ENCODE results near the gene DLG2. TPM values are rescaled to one million over a fixed set of nuclear protein-coding genes. Genes with fewer than 3 reads are reported as not detected.

The DLG2 gene
- total RNA-seq, 1 donor from 2014 or later = 1.8 TPM

GRCh38 chr11:84804041-84804440, 823.1 kb downstream of the DLG2 start:
- Histone ChIP-seq H4K20me1 (ENCODE audit: insufficient read depth, low read length) (no peaks in the 10 kb centered on the region), H3K4me1 (ENCODE audit: insufficient read depth, low read length) (no peaks in the 10 kb centered on the region), H3K27me3 (ENCODE audit: insufficient read depth, low read length) (no peaks in the 10 kb centered on the region), H3K4me2 (ENCODE audit: low read length) (no peak overlapping the region), H3K27ac (ENCODE audit: low read depth, low read length) (no peak overlapping the region), H3K9me3 (ENCODE audit: insufficient read depth, low read depth, low read length) (no peaks in the 10 kb centered on the region), H3K79me2 (ENCODE audit: insufficient read depth, low read length) (no peaks in the 10 kb centered on the region), H3K4me3 (ENCODE audit: insufficient read depth, low read depth, low read length) (no peak overlapping the region), H2AFZ (ENCODE audit: low read depth, low read length) (no peak overlapping the region), H3K36me3 (ENCODE audit: insufficient read depth, low read length) (no peaks in the 10 kb centered on the region), H3K9ac (ENCODE audit: low read length) (no peak overlapping the region)
- FAIRE-seq = no peak
- no peaks in the 10 kb centered on the region for H3K27me3 Mint-ChIP-seq (ENCODE audit: low read depth, unreplicated experiment)
- no peaks in the 10 kb centered on the region for H3K4me1 Mint-ChIP-seq (ENCODE audit: low read depth, unreplicated experiment)
- no peak overlapping the region for H3K4me3 Mint-ChIP-seq (ENCODE audit: unreplicated experiment)
- H3K9me3 Mint-ChIP-seq (ENCODE audit: unreplicated experiment) = peaks cover 13% of the 10 kb centered on the region
- H3K27ac Mint-ChIP-seq (ENCODE audit: unreplicated experiment) = no peak overlapping the region
- H3K36me3 Mint-ChIP-seq (ENCODE audit: low read depth, unreplicated experiment) = peaks cover 4% of the 10 kb centered on the region
- DNase-seq (ENCODE audit: low read depth) = no peak
- no peak for TF ChIP-seq EZH2 (IDR thresholded peaks at IDR 0.05; ENCODE audit: insufficient read depth, low read length)
- TF ChIP-seq, protein P1, sequence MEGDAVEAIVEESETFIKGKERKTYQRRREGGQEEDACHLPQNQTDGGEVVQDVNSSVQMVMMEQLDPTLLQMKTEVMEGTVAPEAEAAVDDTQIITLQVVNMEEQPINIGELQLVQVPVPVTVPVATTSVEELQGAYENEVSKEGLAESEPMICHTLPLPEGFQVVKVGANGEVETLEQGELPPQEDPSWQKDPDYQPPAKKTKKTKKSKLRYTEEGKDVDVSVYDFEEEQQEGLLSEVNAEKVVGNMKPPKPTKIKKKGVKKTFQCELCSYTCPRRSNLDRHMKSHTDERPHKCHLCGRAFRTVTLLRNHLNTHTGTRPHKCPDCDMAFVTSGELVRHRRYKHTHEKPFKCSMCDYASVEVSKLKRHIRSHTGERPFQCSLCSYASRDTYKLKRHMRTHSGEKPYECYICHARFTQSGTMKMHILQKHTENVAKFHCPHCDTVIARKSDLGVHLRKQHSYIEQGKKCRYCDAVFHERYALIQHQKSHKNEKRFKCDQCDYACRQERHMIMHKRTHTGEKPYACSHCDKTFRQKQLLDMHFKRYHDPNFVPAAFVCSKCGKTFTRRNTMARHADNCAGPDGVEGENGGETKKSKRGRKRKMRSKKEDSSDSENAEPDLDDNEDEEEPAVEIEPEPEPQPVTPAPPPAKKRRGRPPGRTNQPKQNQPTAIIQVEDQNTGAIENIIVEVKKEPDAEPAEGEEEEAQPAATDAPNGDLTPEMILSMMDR (IDR thresholded peaks at IDR 0.05; ENCODE audit: insufficient read depth, low read depth, low read length) = no peak

- peaks cover 4% of the 10 kb centered on the region for H3K9me3 Mint-ChIP-seq (ENCODE audit: unreplicated experiment)
- no peak for TF ChIP-seq EZH2 (IDR thresholded peaks at IDR 0.05; ENCODE audit: insufficient read depth, low read length)
- TF ChIP-seq, protein P1 (IDR thresholded peaks at IDR 0.05; ENCODE audit: insufficient read depth, low read depth, low read length) = peak; percentile 61
- Histone ChIP-seq H3K27ac (ENCODE audit: low read depth, low read length) (no peak overlapping the region), H3K4me1 (ENCODE audit: insufficient read depth, low read length) (no peaks in the 10 kb centered on the region), H3K9me3 (ENCODE audit: insufficient read depth, low read depth, low read length) (no peaks in the 10 kb centered on the region), H3K27me3 (ENCODE audit: insufficient read depth, low read length) (no peaks in the 10 kb centered on the region), H3K36me3 (ENCODE audit: insufficient read depth, low read length) (no peaks in the 10 kb centered on the region), H4K20me1 (ENCODE audit: insufficient read depth, low read length) (no peaks in the 10 kb centered on the region), H3K4me2 (ENCODE audit: low read length) (no peak overlapping the region), H3K79me2 (ENCODE audit: insufficient read depth, low read length) (no peaks in the 10 kb centered on the region), H3K9ac (ENCODE audit: low read length) (no peak overlapping the region), H3K4me3 (ENCODE audit: insufficient read depth, low read depth, low read length) (no peak overlapping the region), H2AFZ (ENCODE audit: low read depth, low read length) (no peak overlapping the region)
- H3K4me3 Mint-ChIP-seq (ENCODE audit: unreplicated experiment) = no peak overlapping the region
- peaks cover 4% of the 10 kb centered on the region for H3K36me3 Mint-ChIP-seq (ENCODE audit: low read depth, unreplicated experiment)
- no peak overlapping the region for H3K27ac Mint-ChIP-seq (ENCODE audit: unreplicated experiment)
- DNase-seq (ENCODE audit: low read depth) = peak; percentile 35
- FAIRE-seq = no peak
- no peaks in the 10 kb centered on the region for H3K27me3 Mint-ChIP-seq (ENCODE audit: low read depth, unreplicated experiment)
- H3K4me1 Mint-ChIP-seq (ENCODE audit: low read depth, unreplicated experiment) = no peaks in the 10 kb centered on the region
Measured at GRCh38 chr11:84800755-84801346, 826.3 kb downstream of the DLG2 start.

DNA sequence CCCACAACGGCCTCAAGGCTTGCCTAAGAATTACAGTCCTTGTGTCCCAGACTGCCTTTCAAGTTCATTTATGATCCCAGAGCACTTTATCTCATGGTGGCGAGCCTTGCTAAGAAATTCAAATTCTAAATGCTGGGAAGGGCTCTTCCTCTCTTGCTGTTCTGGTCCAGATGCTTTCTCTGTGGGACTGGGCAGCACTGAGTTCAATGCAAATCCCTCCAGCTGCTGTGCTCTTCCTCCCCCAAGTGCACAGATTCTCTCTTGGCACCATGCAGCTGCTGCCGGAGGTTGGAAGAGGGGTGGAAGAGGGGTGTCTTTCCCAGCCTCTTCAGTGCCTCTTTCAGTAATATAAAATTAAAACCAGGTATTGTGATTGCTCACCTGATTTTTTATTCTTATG, 828.0 kb downstream of the DLG2 start:
- no peaks in the 10 kb centered on the region for H3K4me1 Mint-ChIP-seq (ENCODE audit: low read depth, unreplicated experiment)
- no peak for TF ChIP-seq EZH2 (IDR thresholded peaks at IDR 0.05; ENCODE audit: insufficient read depth, low read length)
- TF ChIP-seq, protein P1 (IDR thresholded peaks at IDR 0.05; ENCODE audit: insufficient read depth, low read depth, low read length) = no peak
- H3K4me1 ChIP-seq (ENCODE audit: insufficient read depth, low read length) = no peaks in the 10 kb centered on the region
- no peak overlapping the region for H3K27ac Mint-ChIP-seq (ENCODE audit: unreplicated experiment)
- no peak overlapping the region for H3K9ac ChIP-seq (ENCODE audit: low read length)
- FAIRE-seq = no peak
- no peaks in the 10 kb centered on the region for H3K79me2 ChIP-seq (ENCODE audit: insufficient read depth, low read length)
- no peak overlapping the region for H2AFZ ChIP-seq (ENCODE audit: low read depth, low read length)
- H3K36me3 ChIP-seq (ENCODE audit: insufficient read depth, low read length) = no peaks in the 10 kb centered on the region
- H3K27me3 Mint-ChIP-seq (ENCODE audit: low read depth, unreplicated experiment) = no peaks in the 10 kb centered on the region
- no peaks in the 10 kb centered on the region for H3K9me3 ChIP-seq (ENCODE audit: insufficient read depth, low read depth, low read length)
- H3K4me3 ChIP-seq (ENCODE audit: insufficient read depth, low read depth, low read length) = no peak overlapping the region
- no peak overlapping the region for H3K27ac ChIP-seq (ENCODE audit: low read depth, low read length)
- no peaks in the 10 kb centered on the region for H3K27me3 ChIP-seq (ENCODE audit: insufficient read depth, low read length)
- H4K20me1 ChIP-seq (ENCODE audit: insufficient read depth, low read length) = no peaks in the 10 kb centered on the region
- no peak overlapping the region for H3K4me2 ChIP-seq (ENCODE audit: low read length)
- H3K9me3 Mint-ChIP-seq (ENCODE audit: unreplicated experiment) = no peaks in the 10 kb centered on the region
- no peak for DNase-seq (ENCODE audit: low read depth)
- no peak overlapping the region for H3K4me3 Mint-ChIP-seq (ENCODE audit: unreplicated experiment)
- no peaks in the 10 kb centered on the region for H3K36me3 Mint-ChIP-seq (ENCODE audit: low read depth, unreplicated experiment)
